SK-N-SH (cell line): ENCODE measurements around the gene ATE1. TPM values are rescaled to one million over a fixed set of nuclear protein-coding genes. Genes with fewer than 3 reads are reported as not detected.
"Not testable (repeated sequence)": the region's sequence is repeated elsewhere in the genome, so short reads cannot be mapped to it uniquely, and the experiment has no call there.

Source experiments
- CTCF ChIA-PET: fragments of 300-600, 350-600 bp; formaldehyde crosslinking; extraction: SDS; loops from one replicate; lab custom pipeline; 2021; lab: Yijun Ruan, JAX
- POLR2A ChIA-PET: fragments of 350-600 bp; sonication (Branson Sonifier 250); formaldehyde crosslinking; extraction: SDS; loops from one replicate; lab custom pipeline; 2020; ENCODE audit warnings: antibody characterized with exemption, inconsistent platforms; lab: Yijun Ruan, JAX
- DNase-seq: peaks from one replicate; pipeline ENCODE4 v3.0.0; 2012
- H2AFZ ChIP-seq: fragments of 200-600 bp; sonication (generic); 2 replicates; pipeline ENCODE4 v1.8.1; 2016; ENCODE audit warnings: antibody characterized with exemption, mild to moderate bottlenecking, low read depth
- H3F3A ChIP-seq: fragments of 200-600 bp; sonication (generic); replicated peaks from 2 replicates; pipeline ENCODE3; 2016; ENCODE audit warnings: antibody characterized with exemption, mild to moderate bottlenecking; ENCODE audit not compliant: insufficient read depth
- H3K27ac ChIP-seq, 2 experiments: fragments of 200-500 bp in 1 of 2; fragments of 200-600 bp in 1 of 2; sonication (Bioruptor generic) in 1 of 2; sonication (generic), shearing (Covaris generic) in 1 of 2; 2 replicates each; pipeline versions ENCODE4 v1.5.1 to v1.6.1; 2014 to 2016; ENCODE audit warnings: low read depth in 2 of 2, inconsistent platforms in 1 of 2, low read length in 1 of 2, mild to moderate bottlenecking in 1 of 2, mixed read lengths in 1 of 2
- H3K27me3 ChIP-seq: fragments of 200-600 bp; sonication (generic), shearing (Covaris generic); 2 replicates; pipeline ENCODE4 v1.6.1; 2016; ENCODE audit warnings: mixed run types; ENCODE audit not compliant: insufficient read depth
- H3K36me3 ChIP-seq, 2 experiments: fragments of 200-500 bp in 1 of 2; fragments of 200-600 bp in 1 of 2; sonication (Bioruptor generic) in 1 of 2; sonication (generic) in 1 of 2; replicated peaks in 1 of 2; 2 replicates each; pipeline versions ENCODE3 to v1.5.1; 2014 to 2016; ENCODE audit warnings: low read length in 1 of 2, mild to moderate bottlenecking in 1 of 2; ENCODE audit not compliant: insufficient read depth in 2 of 2, control insufficient read depth in 1 of 2
- H3K4me1 ChIP-seq, 2 experiments: fragments of 200-500 bp in 1 of 2; fragments of 200-600 bp in 1 of 2; sonication (Bioruptor generic) in 1 of 2; sonication (generic), shearing (Covaris generic) in 1 of 2; 2 replicates each; pipeline versions ENCODE4 v1.5.1 to v1.6.1; 2014 to 2016; ENCODE audit warnings: low read depth in 1 of 2, low read length in 1 of 2, mixed run types in 1 of 2; ENCODE audit not compliant: insufficient read depth in 2 of 2, control insufficient read depth in 1 of 2
- H3K4me2 ChIP-seq: fragments of 200-600 bp; sonication (generic), shearing (Covaris generic); 2 replicates; pipeline ENCODE4 v1.6.1; 2017; ENCODE audit warnings: mixed run types
- H3K4me3 ChIP-seq, 2 experiments: fragments of 200-500 bp in 1 of 2; fragments of 200-600 bp in 1 of 2; sonication (Bioruptor generic) in 1 of 2; sonication (generic), shearing (Covaris generic) in 1 of 2; 2 replicates each; pipeline versions ENCODE4 v1.5.1 to v1.8.1; 2014 to 2016; ENCODE audit warnings: low read depth in 2 of 2, inconsistent platforms in 1 of 2, low read length in 1 of 2, mild to moderate bottlenecking in 1 of 2, mixed read lengths in 1 of 2, moderate library complexity in 1 of 2
- H3K79me2 ChIP-seq: fragments of 200-600 bp; sonication (generic); 2 replicates; pipeline ENCODE4 v1.8.1; 2017; ENCODE audit warnings: mild to moderate bottlenecking; ENCODE audit not compliant: insufficient read depth
- H3K9ac ChIP-seq: fragments of 200-600 bp; sonication (generic); 2 replicates; pipeline ENCODE4 v1.6.1; 2017; ENCODE audit warnings: mixed run types
- H3K9me2 ChIP-seq: fragments of 200-600 bp; sonication (generic); 2 replicates; pipeline ENCODE4 v1.6.1; 2017; ENCODE audit warnings: mixed run types
- H3K9me3 ChIP-seq: fragments of 200-600 bp; sonication (generic); 2 replicates; pipeline ENCODE4 v1.6.1; 2017; ENCODE audit warnings: mixed run types, mild to moderate bottlenecking, moderate library complexity
- H4K20me1 ChIP-seq: fragments of 200-600 bp; sonication (generic); 2 replicates; pipeline ENCODE4 v1.6.1; 2017; ENCODE audit warnings: mild to moderate bottlenecking, mixed run types; ENCODE audit not compliant: insufficient read depth
- EZH2phosphoT487 ChIP-seq: fragments of 200-600 bp; sonication (generic); IDR thresholded peaks from 2 replicates; pipeline ENCODE4 v1.6.1; 2017; ENCODE audit warnings: low read depth, mixed run types, mild to moderate bottlenecking, antibody characterized with exemption, moderate library complexity, borderline replicate concordance
- JUND ChIP-seq: IDR thresholded peaks from 2 replicates; pipeline ENCODE4 v1.4.0; 2012
- MAX ChIP-seq: IDR thresholded peaks from 2 replicates; pipeline ENCODE4 v1.4.0; 2012; ENCODE audit warnings: low read depth
- MEF2A ChIP-seq: IDR thresholded peaks from 2 replicates; pipeline ENCODE4 v1.4.0; 2012; ENCODE audit warnings: low read depth, borderline replicate concordance
- MXI1 ChIP-seq: IDR thresholded peaks from 2 replicates; pipeline ENCODE4 v1.6.1; 2012; ENCODE audit warnings: mild to moderate bottlenecking, low read depth, low read length, improper control_type of control experiment
- NRF1 ChIP-seq: IDR thresholded peaks from 2 replicates; pipeline ENCODE4 v1.6.1; 2012; ENCODE audit warnings: low read depth, mild to moderate bottlenecking, low read length
- RCOR1 ChIP-seq: fragments of 150-350 bp; IDR thresholded peaks from 2 replicates; pipeline ENCODE4 v1.6.1; 2017; ENCODE audit warnings: antibody characterized with exemption, low read length
- SMC3 ChIP-seq: IDR thresholded peaks from 2 replicates; pipeline ENCODE4 v1.6.1; 2012; ENCODE audit warnings: low read depth, low read length, improper control_type of control experiment
- TAF1 ChIP-seq: IDR thresholded peaks from 2 replicates; pipeline ENCODE4 v1.6.1; 2012; ENCODE audit warnings: low read depth, mild to moderate bottlenecking, low read length, moderate library complexity, borderline replicate concordance
- TCF12 ChIP-seq: IDR thresholded peaks from 2 replicates; pipeline ENCODE4 v1.4.0; 2012
- TEAD4 ChIP-seq: IDR thresholded peaks from 2 replicates; pipeline ENCODE4 v1.4.0; 2012; ENCODE audit warnings: mild to moderate bottlenecking, borderline replicate concordance; ENCODE audit not compliant: insufficient read depth
- USF1 ChIP-seq: IDR thresholded peaks from 2 replicates; pipeline ENCODE4 v1.4.0; 2012; ENCODE audit warnings: low read depth, borderline replicate concordance
- WGBS: methylation state at CpG from one replicate; pipeline ENCODE4 v1.1.6; 2017; ENCODE audit warnings: low lambda C conversion rate; 5-methylcytosine and 5-hydroxymethylcytosine counted together
- polyA plus RNA-seq, 3 experiments: library from polyadenylated mRNA; depleted of rRNA; stranded (reverse); fragments of >200 nt; gene quantifications; 2 replicates each; pipeline ENCODE4 v1.2.3, GENCODE V29; 2012

The ATE1 gene
- polyA plus RNA-seq, 1 of the 3 experiments (the other 2 are of a cell fraction), result 6.3 TPM

- H2AFZ ChIP-seq, H3K9me3 ChIP-seq, H4K20me1 ChIP-seq, H3K4me1 ChIP-seq, H3K27me3 ChIP-seq, H3K9me2 ChIP-seq, H3K36me3 ChIP-seq, DNase-seq, H3K27ac ChIP-seq, H3K9ac ChIP-seq: not testable (repeated sequence)
- Histone ChIP-seq H3K4me3 (peak overlapping the region in 1 of 2 experiments; percentile 92; a peak in 1 of 4 replicates), H3K4me2 (peak overlapping the region; percentile 80), H3K79me2 (peaks cover 42% of the 10 kb centered on the region), H3F3A (peaks cover 12% of the 10 kb centered on the region)
- ChIA-PET POLR2A (interaction anchor here (0.6 kb wide), 1 partner anchor 211 kb away, joined by 4 read pairs; no protein-coding TSS in a partner anchor), CTCF (interaction anchor here (1.6 kb wide), 1 partner anchor 183 kb away, joined by 6 read pairs; no protein-coding TSS in a partner anchor)
- 95% methylated on average over 14 of the region's 14 CpGs for WGBS
Measured at GRCh38 chr10:121929585-121930267, 1.9 kb upstream of the ATE1 start.

GRCh38 chr10:121928528-121928884 is 675 bp upstream of the ATE1 start:
- Histone ChIP-seq H3K4me2 (peak overlapping the region; percentile 80), H2AFZ (peak overlapping the region; percentile 81), H3K4me3 (peak overlapping the region; percentile 76 to 92), H4K20me1 (no peaks in the 10 kb centered on the region), H3F3A (peaks cover 12% of the 10 kb centered on the region), H3K9me2 (no peaks in the 10 kb centered on the region), H3K79me2 (peaks cover 54% of the 10 kb centered on the region), H3K27ac (peak overlapping the region; percentile 88 to 98), H3K36me3 (peaks cover 0 to 4% of the 10 kb centered on the region in 2 experiments), H3K9ac (peak overlapping the region; percentile 97), H3K4me1 (peaks cover 0 to 7% of the 10 kb centered on the region in 2 experiments; a peak in 2 of 4 replicates), H3K27me3 (no peaks in the 10 kb centered on the region), H3K9me3 (no peaks in the 10 kb centered on the region)
- TF ChIP-seq TAF1 (no peak), MAX (no peak), MEF2A (no peak), TCF12 (no peak), JUND (no peak), TEAD4 (no peak), RCOR1 (no peak; the same call in 1 of the 2 replicates), SMC3 (no peak), MXI1 (no peak), EZH2phosphoT487 (no peak), NRF1 (no peak), USF1 (no peak)
- WGBS, result 9% methylated on average over 4 of the region's 20 CpGs
- no peak for DNase-seq
- CTCF ChIA-PET, result interaction anchor here (1.0 to 2.1 kb wide), 4 partner anchors 8 to 184 kb away, joined by 3 to 7 read pairs (median 4); no protein-coding TSS in a partner anchor
- POLR2A ChIA-PET, result interaction anchor here (0.8 to 1.4 kb wide), 7 partner anchors 38 to 303 kb away, joined by 3 to 11 read pairs (median 5); partner anchors contain the start of gene NSMCE4A
